ENCODE data around the gene KRTAP10-8. TPM values are rescaled to one million over a fixed set of nuclear protein-coding genes. Genes with fewer than 3 reads are reported as not detected.
"Not testable (repeated sequence)": the region's sequence is repeated elsewhere in the genome, so short reads cannot be mapped to it uniquely, and the experiment has no call there.

The KRTAP10-8 gene
- total RNA-seq, 1 donor from 2014 or later: not detected

DNA sequence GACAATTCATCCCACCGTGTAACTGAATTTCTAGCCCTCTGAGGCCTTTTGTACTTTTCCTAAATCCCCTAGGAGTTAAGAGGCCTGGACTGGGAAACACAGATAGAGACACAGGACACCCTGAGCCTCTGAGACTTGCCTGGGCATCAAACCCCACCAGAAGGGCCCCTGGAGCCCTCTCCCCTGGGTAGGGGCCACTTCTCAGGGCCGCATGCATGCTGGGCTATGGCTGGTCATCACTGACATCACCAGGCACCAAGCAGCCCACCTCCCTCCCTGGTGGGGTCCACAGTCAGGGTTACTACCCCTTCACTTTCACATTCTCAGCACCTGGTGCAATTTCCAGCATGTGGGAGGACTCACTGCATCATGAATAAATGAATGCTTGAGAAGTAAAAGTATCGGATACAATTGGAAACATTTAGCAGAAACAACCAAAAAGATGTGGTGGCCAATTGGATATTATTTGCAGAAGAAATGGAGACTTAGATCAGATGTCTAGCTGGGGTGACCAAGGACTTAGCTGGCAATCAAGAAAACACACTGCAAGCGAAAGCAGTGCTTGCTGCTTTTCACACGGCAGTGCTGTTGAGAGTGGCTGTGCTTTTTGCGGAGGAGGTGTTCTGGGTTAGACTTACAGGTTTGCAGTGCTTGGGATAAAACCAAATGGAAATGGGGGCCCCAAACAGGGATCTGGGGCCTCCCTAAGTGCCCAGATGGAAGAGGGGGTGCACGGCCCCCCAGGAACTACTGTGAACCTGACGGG lies 12.4 kb upstream of the KRTAP10-8 start:
- peaks cover 13% of the 10 kb centered on the region for H3K4me1 Mint-ChIP-seq
- DNase-seq (ENCODE audit: low read depth, low spot score): no peak

DNA sequence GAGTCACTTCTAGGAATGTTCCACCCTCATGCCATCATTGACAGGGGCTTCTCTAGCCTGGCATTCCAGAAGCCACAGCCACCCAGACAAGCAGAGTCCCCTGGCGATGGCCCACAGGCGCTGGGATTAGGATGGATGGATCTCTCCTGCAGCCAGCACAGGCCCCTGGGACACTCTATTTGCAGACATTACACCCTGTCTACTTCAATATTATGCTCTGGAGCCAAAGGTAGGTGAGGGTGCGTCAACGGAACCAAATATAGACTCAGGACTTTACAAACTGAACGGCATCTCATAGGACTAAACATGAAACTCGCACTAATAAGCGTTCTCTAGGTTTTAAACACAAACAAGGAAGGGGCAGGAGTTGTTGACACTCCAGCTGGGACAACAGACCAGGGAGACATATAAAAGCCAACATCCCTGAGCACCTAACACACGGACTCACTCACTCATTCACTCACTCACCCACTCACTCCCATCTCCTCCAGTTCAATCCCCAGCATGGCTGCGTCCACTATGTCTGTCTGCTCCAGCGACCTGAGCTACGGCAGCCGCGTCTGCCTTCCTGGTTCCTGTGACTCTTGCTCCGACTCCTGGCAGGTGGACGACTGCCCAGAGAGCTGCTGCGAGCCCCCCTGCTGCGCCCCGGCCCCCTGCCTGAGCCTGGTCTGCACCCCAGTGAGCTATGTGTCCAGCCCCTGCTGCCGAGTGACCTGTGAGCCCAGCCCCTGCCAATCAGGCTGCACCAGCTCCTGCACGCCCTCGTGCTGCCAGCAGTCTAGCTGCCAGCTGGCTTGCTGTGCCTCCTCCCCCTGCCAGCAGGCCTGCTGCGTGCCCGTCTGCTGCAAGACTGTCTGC lies 11.5 kb upstream of the KRTAP10-8 start, which contains the start of gene KRTAP10-7:
KRTAP10-7 (plus strand) TSS at position 480 of the 861 bp plus-strand sequence; CDS start at position 505, 25 bp downstream.
- DNase-seq (ENCODE audit: low read depth, low spot score); H3K9me3 Mint-ChIP-seq; H3K4me3 Mint-ChIP-seq; H3K36me3 Mint-ChIP-seq (ENCODE audit: low read depth): not testable (repeated sequence)
- Mint-ChIP-seq H3K27ac (ENCODE audit: unreplicated experiment) (peak within 1 kb of the TSS; percentile 30), H3K4me1 (peaks cover 12% of the 10 kb centered on the region), H3K27me3 (ENCODE audit: low read depth) (peaks cover 13% of the 10 kb centered on the region)

More for the DNA sequence above, 12.4 kb upstream of the KRTAP10-8 start:
- H3K27me3 Mint-ChIP-seq (ENCODE audit: low read depth): peaks cover 5% of the 10 kb centered on the region
- no peak overlapping the region for H3K4me3 Mint-ChIP-seq
- peak overlapping the region; percentile 30 for H3K27ac Mint-ChIP-seq (ENCODE audit: unreplicated experiment)
- peaks cover under 1% of the 10 kb centered on the region for H3K9me3 Mint-ChIP-seq
- H3K36me3 Mint-ChIP-seq (ENCODE audit: low read depth): no peaks in the 10 kb centered on the region
- TF ChIP-seq, protein P1, sequence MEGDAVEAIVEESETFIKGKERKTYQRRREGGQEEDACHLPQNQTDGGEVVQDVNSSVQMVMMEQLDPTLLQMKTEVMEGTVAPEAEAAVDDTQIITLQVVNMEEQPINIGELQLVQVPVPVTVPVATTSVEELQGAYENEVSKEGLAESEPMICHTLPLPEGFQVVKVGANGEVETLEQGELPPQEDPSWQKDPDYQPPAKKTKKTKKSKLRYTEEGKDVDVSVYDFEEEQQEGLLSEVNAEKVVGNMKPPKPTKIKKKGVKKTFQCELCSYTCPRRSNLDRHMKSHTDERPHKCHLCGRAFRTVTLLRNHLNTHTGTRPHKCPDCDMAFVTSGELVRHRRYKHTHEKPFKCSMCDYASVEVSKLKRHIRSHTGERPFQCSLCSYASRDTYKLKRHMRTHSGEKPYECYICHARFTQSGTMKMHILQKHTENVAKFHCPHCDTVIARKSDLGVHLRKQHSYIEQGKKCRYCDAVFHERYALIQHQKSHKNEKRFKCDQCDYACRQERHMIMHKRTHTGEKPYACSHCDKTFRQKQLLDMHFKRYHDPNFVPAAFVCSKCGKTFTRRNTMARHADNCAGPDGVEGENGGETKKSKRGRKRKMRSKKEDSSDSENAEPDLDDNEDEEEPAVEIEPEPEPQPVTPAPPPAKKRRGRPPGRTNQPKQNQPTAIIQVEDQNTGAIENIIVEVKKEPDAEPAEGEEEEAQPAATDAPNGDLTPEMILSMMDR (conservative IDR thresholded peaks at IDR 0.05): no peak

DNA sequence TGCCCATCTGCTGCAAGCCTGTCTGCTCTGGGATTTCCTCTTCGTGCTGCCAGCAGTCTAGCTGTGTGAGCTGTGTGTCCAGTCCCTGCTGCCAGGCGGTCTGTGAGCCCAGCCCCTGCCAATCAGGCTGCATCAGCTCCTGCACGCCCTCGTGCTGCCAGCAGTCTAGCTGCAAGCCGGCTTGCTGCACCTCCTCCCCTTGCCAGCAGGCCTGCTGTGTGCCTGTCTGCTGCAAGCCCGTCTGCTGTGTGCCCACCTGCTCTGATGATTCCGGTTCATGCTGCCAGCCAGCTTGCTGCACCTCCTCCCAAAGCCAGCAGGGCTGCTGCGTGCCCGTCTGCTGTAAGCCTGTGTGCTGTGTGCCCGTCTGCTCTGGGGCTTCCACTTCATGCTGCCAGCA lies 10.8 kb upstream of the KRTAP10-8 start:
- not testable (repeated sequence) for H3K27ac Mint-ChIP-seq (ENCODE audit: unreplicated experiment); H3K36me3 Mint-ChIP-seq (ENCODE audit: low read depth); H3K4me3 Mint-ChIP-seq; H3K9me3 Mint-ChIP-seq; DNase-seq (ENCODE audit: low read depth, low spot score)
- peaks cover 18% of the 10 kb centered on the region for H3K27me3 Mint-ChIP-seq (ENCODE audit: low read depth)
- H3K4me1 Mint-ChIP-seq: peaks cover 12% of the 10 kb centered on the region

DNA sequence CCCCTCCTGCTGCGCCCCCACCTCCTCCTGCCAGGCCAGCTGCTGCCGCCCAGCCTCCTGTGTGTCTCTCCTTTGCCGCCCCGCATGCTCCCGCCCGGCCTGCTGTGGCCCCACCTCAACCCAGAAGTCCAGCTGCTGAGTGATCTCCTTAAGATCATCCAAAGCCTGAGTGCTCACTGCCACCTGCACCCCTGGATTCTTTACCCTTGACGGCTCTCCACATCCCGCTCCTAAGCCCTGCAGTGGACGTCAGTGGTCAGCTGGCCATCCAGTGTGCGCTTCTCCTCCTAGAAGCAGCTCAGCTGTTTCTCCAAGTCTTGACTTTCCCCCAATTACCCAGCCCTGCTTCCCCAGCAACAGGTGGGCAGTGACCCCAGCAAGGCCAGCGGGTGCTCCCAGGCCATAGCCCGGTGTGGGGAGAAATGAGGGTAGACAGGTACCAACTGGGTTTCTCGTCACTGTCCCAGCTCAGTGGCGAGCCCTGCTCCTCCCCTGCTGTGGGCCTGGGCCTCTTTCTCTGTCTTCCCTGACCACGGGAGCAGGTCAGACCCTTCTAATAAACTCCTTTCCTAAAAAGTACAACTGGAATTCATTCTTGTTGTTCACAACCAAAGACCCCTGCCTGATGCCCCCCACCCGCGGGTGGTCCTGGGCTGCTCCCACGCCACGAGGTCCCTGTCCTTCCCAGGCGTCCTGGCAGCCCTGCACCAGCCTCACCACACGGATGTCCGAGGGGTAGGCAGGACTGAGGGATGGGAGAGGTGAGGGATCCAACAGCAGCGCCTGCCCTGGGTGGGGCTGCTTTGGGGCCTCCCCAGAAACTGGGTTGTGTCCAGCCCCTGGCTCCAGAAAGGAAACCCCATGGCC lies 10.1 kb upstream of the KRTAP10-8 start:
- TF ChIP-seq, protein P1 (conservative IDR thresholded peaks at IDR 0.05): no peak
- DNase-seq (ENCODE audit: low read depth, low spot score): no peak
- peaks cover 12% of the 10 kb centered on the region for H3K9me3 Mint-ChIP-seq
- H3K4me3 Mint-ChIP-seq: no peak overlapping the region
- peaks cover 23% of the 10 kb centered on the region for H3K27me3 Mint-ChIP-seq (ENCODE audit: low read depth)
- H3K27ac Mint-ChIP-seq (ENCODE audit: unreplicated experiment): no peak overlapping the region
- H3K4me1 Mint-ChIP-seq: peaks cover 12% of the 10 kb centered on the region
- no peaks in the 10 kb centered on the region for H3K36me3 Mint-ChIP-seq (ENCODE audit: low read depth)

DNA sequence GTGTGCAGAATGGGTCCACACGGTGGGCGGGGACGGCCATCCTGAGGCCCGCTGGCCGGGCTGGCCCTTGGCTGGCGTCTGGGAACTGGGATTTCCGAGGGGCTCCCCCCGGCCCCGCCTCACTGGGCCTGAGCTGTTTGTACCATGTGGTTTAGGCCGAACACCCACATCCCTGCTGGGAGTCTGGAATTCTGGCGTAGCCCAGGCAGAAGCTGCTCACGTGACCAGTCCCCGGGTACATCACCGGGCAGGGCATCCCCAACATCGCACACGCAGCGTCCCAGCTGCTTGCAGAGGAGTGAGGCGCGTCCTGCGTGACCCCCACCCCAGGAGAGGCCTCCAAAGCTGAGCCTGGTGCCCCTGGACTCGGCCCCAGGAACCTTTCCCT lies 9.4 kb upstream of the KRTAP10-8 start:
- no peaks in the 10 kb centered on the region for H3K36me3 Mint-ChIP-seq (ENCODE audit: low read depth)
- peaks cover 27% of the 10 kb centered on the region for H3K27me3 Mint-ChIP-seq (ENCODE audit: low read depth)
- peaks cover 12% of the 10 kb centered on the region for H3K9me3 Mint-ChIP-seq
- DNase-seq (ENCODE audit: low read depth, low spot score): no peak
- peaks cover 12% of the 10 kb centered on the region for H3K4me1 Mint-ChIP-seq
- TF ChIP-seq, protein P1 (conservative IDR thresholded peaks at IDR 0.05): no peak
- H3K4me3 Mint-ChIP-seq: no peak overlapping the region
- H3K27ac Mint-ChIP-seq (ENCODE audit: unreplicated experiment): no peak overlapping the region

Data from neural crest cell (in vitro differentiated cells).